SJSA1 (cell line): ENCODE results near the gene HRH4. TPM values are rescaled to one million over a fixed set of nuclear protein-coding genes. Genes with fewer than 3 reads are reported as not detected.
A peak's percentile ranks its signal among the peaks of the same experiment; 100 is the strongest.

ENCODE experiments used
- DNase-seq, 2 experiments: peaks; one replicate each; pipeline ENCODE4 v3.0.0-alpha.2; 2015 to 2020; ENCODE audit warnings: low spot score in 2 of 2, low read depth in 1 of 2
- H3K27ac ChIP-seq: fragments of 250-450 bp; sonication (Bioruptor Pico); 2 replicates; pipeline ENCODE4 v1.5.1; 2020; ENCODE audit warnings: mild to moderate bottlenecking, moderate library complexity
- H3K27me3 ChIP-seq: fragments of 250-450 bp; sonication (Bioruptor Pico); replicated peaks from 2 replicates; pipeline ENCODE4 v1.5.1; 2020; ENCODE audit warnings: mild to moderate bottlenecking, moderate library complexity
- H3K36me3 ChIP-seq: fragments of 250-450 bp; sonication (Bioruptor Pico); 2 replicates; pipeline ENCODE4 v1.5.1; 2020; ENCODE audit warnings: mild to moderate bottlenecking
- H3K4me1 ChIP-seq: fragments of 250-450 bp; sonication (Bioruptor Pico); replicated peaks from 2 replicates; pipeline ENCODE4 v1.6.1; 2021; ENCODE audit warnings: mild to moderate bottlenecking
- H3K4me3 ChIP-seq: fragments of 250-450 bp; sonication (Bioruptor Pico); 2 replicates; pipeline ENCODE4 v1.5.1; 2020; ENCODE audit warnings: mild to moderate bottlenecking
- H3K9me3 ChIP-seq: fragments of 250-450 bp; sonication (Bioruptor Pico); replicated peaks from 2 replicates; pipeline ENCODE4 v1.5.1; 2020; ENCODE audit warnings: mild to moderate bottlenecking
- total RNA-seq: library from RNA; depleted of rRNA; stranded (reverse); fragments of >200 nt; shearing (Covaris generic); gene quantifications from 2 replicates; pipeline ENCODE4 v1.2.3, GENCODE V29; 2014; rRNA removed

The HRH4 gene
- total RNA-seq, 1 experiment from 2014 or later = not detected

GRCh38 chr18:24502667-24503523 is 42.5 kb downstream of the HRH4 start:
- H3K27ac ChIP-seq = no peak overlapping the region
- H3K4me3 ChIP-seq = no peak overlapping the region
- H3K4me1 ChIP-seq = no peaks in the 10 kb centered on the region
- no peaks in the 10 kb centered on the region for H3K9me3 ChIP-seq
- no peak for DNase-seq
- H3K27me3 ChIP-seq = no peaks in the 10 kb centered on the region
- H3K36me3 ChIP-seq = no peaks in the 10 kb centered on the region

- no peaks in the 10 kb centered on the region for H3K27me3 ChIP-seq
- no peak for DNase-seq
- H3K9me3 ChIP-seq = no peaks in the 10 kb centered on the region
- H3K36me3 ChIP-seq = no peaks in the 10 kb centered on the region
- no peak overlapping the region for H3K4me3 ChIP-seq
- H3K27ac ChIP-seq = no peak overlapping the region
- no peaks in the 10 kb centered on the region for H3K4me1 ChIP-seq
These were observed 44.0 kb downstream of the HRH4 start for GRCh38 chr18:24504401-24504800.

GRCh38 chr18:24506175-24506574 is 45.7 kb downstream of the HRH4 start:
- H3K27ac ChIP-seq = no peak overlapping the region
- no peaks in the 10 kb centered on the region for H3K36me3 ChIP-seq
- H3K9me3 ChIP-seq = no peaks in the 10 kb centered on the region
- H3K27me3 ChIP-seq = no peaks in the 10 kb centered on the region
- H3K4me3 ChIP-seq = no peak overlapping the region
- H3K4me1 ChIP-seq = no peaks in the 10 kb centered on the region
- DNase-seq = no peak

GRCh38 chr18:24509435-24509834 is 49.0 kb downstream of the HRH4 start:
- Histone ChIP-seq H3K27me3 (no peaks in the 10 kb centered on the region), H3K9me3 (no peaks in the 10 kb centered on the region), H3K27ac (no peak overlapping the region), H3K4me1 (no peaks in the 10 kb centered on the region), H3K4me3 (no peak overlapping the region), H3K36me3 (no peaks in the 10 kb centered on the region)
- no peak for DNase-seq

GRCh38 chr18:24514439-24514838 is 54.0 kb downstream of the HRH4 start:
- no peaks in the 10 kb centered on the region for H3K4me1 ChIP-seq
- no peak overlapping the region for H3K27ac ChIP-seq
- no peaks in the 10 kb centered on the region for H3K27me3 ChIP-seq
- H3K9me3 ChIP-seq = no peaks in the 10 kb centered on the region
- DNase-seq = peak in 1 of 2 experiments; percentile 16
- no peak overlapping the region for H3K4me3 ChIP-seq
- H3K36me3 ChIP-seq = no peaks in the 10 kb centered on the region

- H3K4me3 ChIP-seq = no peak overlapping the region
- H3K27me3 ChIP-seq = no peaks in the 10 kb centered on the region
- DNase-seq = no peak
- H3K9me3 ChIP-seq = no peaks in the 10 kb centered on the region
- no peaks in the 10 kb centered on the region for H3K4me1 ChIP-seq
- H3K36me3 ChIP-seq = no peaks in the 10 kb centered on the region
- H3K27ac ChIP-seq = no peak overlapping the region
These were observed 55.3 kb downstream of the HRH4 start for GRCh38 chr18:24515721-24516120.

- no peak for DNase-seq
- Histone ChIP-seq H3K36me3 (no peaks in the 10 kb centered on the region), H3K27me3 (no peaks in the 10 kb centered on the region), H3K27ac (no peak overlapping the region), H3K9me3 (no peaks in the 10 kb centered on the region), H3K4me3 (no peak overlapping the region), H3K4me1 (no peaks in the 10 kb centered on the region)
These were observed 55.8 kb downstream of the HRH4 start for GRCh38 chr18:24516261-24516660.

GRCh38 chr18:24517554-24517953 is 57.1 kb downstream of the HRH4 start:
- Histone ChIP-seq H3K4me3 (no peak overlapping the region), H3K27me3 (no peaks in the 10 kb centered on the region), H3K27ac (no peak overlapping the region), H3K36me3 (no peaks in the 10 kb centered on the region), H3K9me3 (no peaks in the 10 kb centered on the region), H3K4me1 (no peaks in the 10 kb centered on the region)
- DNase-seq = no peak

- no peak overlapping the region for H3K27ac ChIP-seq
- H3K4me1 ChIP-seq = no peaks in the 10 kb centered on the region
- H3K4me3 ChIP-seq = no peak overlapping the region
- no peaks in the 10 kb centered on the region for H3K36me3 ChIP-seq
- no peak for DNase-seq
- H3K9me3 ChIP-seq = no peaks in the 10 kb centered on the region
- H3K27me3 ChIP-seq = no peaks in the 10 kb centered on the region
These were observed 58.2 kb downstream of the HRH4 start for GRCh38 chr18:24518596-24518995.

Other genes with a start within 250 kb of the HRH4 start
- 34.6 and 40.7 TPM in 2 replicates for gene OSBPL1A, start 62.8 kb upstream of the HRH4 start, total RNA-seq
- gene IMPACT, start 34.0 kb upstream of the HRH4 start, total RNA-seq = 27.7 and 33.2 TPM in 2 replicates